HG02588 (cell line): ENCODE results near the gene FAT1.

Experiments
- ATAC-seq: cut with Tn5 transposase; IDR thresholded peaks from one replicate; pipeline ENCODE4 v1.9.1; 2021; ENCODE audit warnings: mild to moderate bottlenecking, moderate library complexity; ENCODE audit not compliant: unreplicated experiment

Gene FAT1

DNA sequence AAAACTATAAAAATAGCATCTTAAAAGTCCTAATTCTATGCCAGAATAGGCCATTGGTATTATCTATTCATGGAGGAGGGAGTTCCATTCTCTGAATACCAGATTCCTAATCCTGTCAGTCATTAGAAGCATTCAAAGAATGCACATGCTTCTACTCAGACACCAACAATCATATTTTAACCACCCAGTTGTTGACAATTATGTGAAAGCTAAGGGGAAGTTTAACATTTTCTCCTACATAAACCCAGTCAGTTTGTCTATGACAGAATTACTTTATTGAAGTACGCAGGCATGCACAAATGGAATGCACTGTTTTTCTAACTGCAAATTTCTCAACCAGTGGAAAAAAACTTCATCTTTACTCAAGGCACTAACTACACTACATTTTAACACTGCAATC lies 98.7 kb downstream of the FAT1 start:
- ATAC-seq, result no peak

DNA sequence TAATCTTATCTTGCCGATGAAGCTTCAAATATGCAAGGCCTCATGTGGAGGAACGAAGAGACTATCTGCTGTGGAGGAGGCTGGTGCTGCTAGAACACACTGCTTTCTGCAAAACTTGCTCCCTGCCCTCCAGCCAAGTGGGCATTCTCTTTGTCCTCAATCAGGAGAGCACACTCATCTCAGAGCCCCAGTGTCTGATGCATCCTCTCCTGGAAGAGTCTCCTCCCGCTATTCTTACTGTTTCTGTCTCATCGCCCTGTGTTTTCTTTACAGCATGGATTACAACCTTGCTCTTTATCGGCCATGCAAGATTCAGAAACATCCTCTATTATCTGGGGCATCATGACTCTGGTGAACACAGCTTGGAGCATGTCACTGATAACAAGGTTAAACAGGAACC lies 100.1 kb downstream of the FAT1 start:
- ATAC-seq, result no peak

DNA sequence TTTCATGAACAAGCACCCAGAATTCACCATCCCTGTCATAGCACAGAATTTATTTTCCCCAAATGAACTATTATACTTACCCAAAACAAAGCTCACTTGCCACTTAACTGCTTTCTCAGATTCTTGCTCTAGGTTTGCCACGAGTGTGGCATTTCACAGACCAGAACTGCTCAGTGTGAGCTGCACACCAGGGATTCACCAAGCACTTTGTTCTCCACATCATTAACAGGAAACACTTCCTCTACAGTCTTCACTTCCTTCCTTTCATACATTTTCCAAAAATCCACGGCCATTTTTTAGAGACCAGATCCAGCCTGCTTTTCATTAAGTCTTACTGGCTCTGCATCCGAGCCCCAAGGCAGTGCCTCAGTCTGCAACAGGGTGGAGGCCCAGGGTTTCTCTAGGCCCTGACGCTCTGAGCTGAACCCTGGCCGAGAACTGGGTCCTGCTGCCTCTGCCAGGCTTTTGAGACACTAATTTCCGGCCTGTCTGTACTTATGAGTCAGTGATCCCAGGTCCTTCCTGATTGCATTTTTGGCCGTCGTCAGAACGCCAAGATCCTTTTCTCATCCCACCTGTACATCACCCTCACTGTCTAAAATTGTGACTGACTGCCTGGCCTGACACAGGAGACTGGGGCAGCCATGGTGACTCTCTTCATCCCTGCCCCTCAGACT lies 100.7 kb downstream of the FAT1 start:
- no peak for ATAC-seq

DNA sequence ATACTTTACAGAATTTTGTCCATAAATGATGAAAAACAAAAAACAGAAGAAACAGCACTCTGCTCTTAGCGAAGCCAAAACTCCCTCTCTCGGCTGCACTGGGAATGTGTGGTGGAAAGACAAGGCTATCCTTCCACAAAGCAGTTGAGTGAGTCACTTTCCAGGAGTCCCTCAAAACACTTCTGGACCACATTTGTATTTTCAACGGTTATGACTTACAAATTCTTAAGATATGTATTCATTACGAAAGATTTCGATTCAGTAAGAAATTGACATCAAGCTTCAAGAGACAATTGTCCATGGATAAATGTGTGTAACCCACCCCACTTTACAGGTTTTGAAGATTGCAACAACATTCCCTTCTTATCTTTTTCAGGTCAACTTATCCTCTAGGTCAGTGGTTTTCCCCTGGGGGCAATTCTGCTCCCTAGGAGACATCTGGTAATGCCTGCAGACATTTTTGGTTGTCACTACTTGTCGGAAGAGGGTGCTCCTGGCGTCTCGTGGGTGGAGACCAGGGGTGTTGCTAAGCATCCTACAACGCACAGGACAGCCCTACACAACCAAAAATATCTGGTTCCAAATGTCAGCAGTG lies 101.6 kb downstream of the FAT1 start:
- ATAC-seq, result no peak

DNA sequence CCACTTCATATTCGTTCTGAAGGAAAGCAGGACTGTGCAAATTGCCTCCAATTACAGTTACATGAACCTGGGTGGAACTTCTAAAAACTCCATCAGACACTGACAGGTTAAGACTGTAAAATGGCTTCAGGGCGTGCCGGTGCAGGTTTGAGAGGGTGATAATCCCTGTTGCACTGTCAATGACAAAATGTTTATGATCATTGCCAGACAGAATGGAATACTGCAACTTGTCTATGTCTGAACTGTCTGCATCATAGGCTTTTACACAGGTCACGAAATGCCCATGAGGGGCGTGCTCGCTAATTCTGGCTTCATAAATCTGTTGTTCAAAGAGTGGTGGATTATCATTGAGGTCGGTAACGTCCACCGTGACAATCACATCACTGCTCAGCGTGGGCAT lies 104.6 kb downstream of the FAT1 start:
- no peak for ATAC-seq

DNA sequence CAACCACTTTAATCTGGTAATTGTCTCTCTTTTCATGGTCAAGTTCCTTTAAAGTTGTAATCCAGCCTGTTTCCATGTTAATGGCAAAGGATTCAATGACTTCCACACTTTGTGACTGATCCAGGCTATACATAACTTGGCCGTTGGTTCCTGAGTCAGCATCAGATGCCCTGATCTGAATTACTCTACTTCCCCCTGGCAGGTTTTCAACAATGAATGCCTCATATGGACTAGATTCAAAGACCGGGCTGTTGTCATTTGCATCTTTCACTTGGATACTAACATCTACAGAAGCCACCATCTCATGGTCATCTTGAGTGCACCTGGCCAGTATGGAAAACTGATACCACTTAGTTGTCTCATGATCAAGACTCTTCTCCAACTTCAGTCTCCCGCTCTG lies 105.7 kb downstream of the FAT1 start:
- ATAC-seq, result no peak

DNA sequence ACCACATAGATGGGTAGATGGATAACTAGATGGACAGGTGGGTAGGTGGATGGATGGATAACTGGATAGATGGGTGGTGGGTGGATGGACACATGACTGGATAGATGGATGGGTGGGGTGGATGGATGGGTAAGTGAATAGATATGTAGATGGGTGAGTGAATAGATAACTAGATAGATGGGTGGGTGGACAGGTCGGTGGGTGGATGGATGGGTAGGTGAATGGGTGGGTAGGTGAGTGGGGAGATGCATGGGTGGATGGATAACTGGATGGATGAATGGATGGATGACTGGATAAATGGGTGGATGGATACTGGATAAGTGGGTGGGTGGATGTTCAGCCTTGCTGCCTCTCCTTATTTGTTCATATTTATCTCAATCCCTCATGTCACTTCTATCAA lies 116.2 kb downstream of the FAT1 start:
- no peak for ATAC-seq

DNA sequence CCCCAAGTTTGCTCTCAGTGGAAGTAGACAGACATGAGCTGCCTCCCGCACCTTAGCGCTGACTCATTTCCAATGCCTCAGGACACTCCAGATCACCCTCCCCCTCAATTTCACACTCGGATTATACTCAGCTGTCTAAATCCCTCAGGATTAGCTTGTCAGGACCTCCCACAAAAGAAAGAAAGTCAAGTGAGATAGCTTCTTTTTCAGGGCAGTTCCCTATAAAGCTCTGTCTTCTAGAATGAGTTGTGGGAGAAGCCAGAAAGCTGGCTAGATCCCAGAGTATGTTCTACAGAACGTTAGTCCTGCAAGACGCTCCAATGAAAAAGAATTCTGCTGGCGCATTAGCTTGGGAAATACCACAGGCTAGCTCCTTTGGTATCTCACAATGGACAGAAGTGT lies 117.1 kb downstream of the FAT1 start:
- ATAC-seq, result no peak

DNA sequence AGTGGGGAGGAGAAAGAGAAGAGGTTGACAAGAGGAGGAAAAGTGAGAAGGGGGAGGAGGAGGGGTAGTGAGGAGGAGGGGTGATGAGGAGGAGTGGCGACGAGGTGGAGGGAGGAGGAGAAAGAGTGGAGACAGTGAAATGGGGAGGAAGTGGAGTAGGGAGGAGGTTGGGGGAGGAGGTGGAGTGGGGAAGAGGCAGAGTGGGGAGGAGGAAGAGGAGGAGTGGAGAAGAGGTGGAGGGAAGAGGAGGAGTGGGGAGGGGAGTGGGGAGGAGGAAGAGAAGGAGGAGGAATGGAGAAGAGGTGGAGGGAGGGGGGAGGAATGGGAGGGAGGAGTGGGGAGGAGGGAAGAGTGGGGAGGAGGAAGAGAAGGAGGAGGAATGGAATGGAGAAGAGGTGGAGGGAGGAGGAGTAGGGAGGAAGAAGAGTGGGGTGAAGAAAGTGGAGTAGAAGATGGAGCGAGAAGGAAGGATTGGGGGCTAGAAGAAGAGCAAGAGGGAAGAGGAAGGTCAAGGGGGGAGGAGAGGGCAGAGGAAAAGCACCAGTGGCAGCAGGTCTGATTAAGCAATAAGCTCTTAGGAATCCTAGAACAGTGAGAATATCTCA lies 118.3 kb downstream of the FAT1 start:
- ATAC-seq, result no peak

DNA sequence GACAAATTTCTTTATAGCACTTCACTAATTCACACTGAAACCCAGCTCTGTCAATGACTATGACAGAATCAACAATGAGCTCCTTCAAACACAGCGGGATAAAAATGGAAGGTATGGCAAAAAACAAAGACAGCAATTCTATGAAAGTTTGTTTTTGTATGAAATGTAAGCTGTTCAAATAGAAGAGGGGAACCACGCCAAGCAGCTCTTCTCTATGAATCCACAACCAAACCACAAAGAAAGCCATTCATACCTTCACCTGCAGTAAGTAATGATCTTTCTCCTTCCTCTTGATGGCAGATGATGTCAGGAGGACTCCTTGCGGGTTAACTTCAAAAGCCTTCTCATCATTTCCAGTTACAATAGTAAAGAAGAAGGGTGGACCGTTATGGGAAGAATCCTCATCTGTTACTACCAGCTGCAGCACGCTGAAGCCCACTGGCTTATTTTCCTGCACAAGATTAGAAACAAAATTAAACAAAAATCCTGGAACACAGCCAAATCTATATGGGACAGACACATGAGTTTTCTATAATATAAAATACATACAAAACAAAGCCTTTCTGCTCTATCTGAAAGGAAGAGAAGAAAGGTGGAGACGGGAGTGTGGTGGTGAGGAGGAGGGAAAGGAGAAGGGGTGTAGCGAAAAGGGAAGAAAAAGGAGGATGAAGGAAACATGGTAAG lies 119.4 kb downstream of the FAT1 start:
- ATAC-seq, result no peak

DNA sequence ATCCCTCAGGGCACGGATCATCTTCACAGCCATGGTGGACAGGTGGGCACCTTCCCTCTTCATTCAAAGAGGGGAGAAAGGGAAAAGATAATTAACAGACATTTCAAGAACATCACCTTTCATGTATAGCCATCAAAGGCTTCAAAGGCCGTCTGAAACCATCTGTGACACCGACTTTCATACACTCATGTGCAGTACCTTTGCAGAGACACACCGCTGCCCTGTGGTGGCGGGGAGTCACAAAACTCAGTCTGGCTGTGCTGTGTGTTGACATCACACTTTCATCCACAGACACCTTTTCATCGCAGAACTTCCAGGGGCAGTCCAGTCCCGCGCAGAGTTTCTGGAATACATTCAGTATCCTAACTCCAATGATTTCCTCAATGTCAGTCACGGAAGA lies 120.7 kb downstream of the FAT1 start:
- no peak for ATAC-seq

DNA sequence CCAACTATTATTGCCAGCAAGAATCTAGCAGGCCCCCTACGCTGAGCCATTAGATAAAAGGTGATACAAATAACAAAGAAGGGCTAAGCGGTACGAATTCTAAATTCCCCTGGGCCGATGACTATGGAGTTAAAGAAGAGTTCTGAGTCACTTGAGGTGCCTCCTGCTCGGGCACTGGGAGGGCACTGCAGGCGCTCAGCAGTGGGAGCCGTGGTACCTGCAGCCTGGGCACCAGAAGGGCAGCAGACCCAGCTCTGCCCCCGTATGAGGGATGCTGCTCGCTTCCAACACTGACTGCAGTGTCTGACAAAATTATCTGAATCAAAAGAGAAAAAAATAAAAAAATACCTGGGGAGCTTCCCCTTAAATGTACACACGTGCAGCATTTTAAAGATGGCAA lies 124.2 kb downstream of the FAT1 start:
- no peak for ATAC-seq

DNA sequence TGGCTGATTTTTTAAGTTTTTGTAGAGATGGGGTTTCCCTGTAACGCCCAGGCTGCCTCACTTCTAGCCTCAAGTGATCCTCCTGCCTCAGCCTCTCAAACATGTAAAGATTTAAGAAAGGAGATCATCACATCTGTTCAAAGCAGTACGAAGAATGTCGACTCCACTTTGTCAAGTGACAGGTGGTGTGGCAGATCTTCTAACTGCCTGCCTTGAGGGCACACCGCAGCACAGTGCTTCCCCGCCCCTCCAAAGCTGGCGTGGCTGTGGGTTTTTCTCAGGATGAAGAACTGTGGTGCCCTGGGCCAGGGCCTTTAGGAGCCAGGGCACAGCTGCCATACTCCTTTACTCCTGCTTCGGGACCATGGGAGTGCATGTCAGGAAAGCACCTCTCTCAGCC lies 125.0 kb downstream of the FAT1 start:
- ATAC-seq, result no peak

DNA sequence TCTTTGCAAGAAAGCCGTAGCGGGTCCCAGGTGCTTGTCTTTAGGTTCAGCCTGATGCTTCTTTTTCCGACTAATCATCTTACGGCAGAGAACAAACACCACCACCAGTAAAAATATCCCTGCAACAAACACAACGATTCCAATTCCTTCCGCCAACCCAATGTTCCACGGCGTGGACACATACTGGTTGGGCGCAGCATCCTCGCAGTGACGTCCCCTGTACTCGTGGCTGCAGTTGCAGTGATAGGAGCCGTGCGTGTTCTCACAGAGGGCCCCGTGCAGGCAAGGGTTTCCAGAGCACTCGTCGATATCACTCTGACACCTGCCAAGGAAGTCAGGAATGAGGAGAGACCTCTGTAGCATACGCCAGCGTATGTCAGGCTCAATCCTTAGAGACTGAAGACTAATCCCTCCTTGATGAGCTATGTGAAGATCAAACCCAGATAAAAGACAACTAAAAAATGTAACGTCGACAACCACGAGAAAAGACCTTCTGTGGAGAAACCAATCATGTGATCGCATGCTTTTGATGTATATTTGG lies 126.7 kb downstream of the FAT1 start:
- ATAC-seq, result no peak

DNA sequence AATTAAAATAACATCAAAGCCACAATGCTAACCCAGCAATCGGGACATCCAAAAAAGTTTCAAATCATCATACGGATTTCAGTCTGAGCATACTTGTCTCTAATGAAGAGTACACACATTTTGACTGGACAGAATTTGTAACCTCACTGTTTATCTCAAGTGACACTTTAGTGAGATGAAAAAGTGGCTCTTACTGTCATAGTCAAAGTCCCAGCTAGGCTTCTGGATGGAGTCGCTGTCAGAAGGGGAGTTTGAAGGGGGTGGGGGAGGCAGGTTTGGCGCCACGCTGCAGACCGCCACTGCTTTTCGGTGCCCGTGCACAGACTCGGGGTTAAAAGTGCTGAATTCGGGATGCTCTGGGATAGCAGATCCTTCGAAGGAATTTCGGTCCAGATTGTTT lies 127.3 kb downstream of the FAT1 start:
- no peak for ATAC-seq

DNA sequence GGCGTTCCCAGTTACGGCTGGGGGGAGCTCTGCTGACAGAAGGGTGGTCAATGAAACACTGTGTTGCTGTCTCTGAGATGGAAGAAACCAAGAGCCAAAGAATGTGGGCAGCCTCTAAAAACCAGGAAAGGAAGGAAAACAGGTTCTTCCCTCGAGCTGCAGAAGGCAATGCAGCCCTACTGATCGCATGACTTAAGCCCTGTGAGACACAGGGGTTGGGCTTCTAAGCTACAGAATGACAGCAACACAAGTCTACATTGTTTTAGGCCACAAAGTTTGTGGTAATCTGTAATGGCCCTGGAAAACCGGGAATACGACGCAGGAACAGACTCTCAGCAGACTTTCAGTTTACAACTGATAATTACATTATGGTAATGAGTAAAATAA lies 130.1 kb downstream of the FAT1 start:
- no peak for ATAC-seq

DNA sequence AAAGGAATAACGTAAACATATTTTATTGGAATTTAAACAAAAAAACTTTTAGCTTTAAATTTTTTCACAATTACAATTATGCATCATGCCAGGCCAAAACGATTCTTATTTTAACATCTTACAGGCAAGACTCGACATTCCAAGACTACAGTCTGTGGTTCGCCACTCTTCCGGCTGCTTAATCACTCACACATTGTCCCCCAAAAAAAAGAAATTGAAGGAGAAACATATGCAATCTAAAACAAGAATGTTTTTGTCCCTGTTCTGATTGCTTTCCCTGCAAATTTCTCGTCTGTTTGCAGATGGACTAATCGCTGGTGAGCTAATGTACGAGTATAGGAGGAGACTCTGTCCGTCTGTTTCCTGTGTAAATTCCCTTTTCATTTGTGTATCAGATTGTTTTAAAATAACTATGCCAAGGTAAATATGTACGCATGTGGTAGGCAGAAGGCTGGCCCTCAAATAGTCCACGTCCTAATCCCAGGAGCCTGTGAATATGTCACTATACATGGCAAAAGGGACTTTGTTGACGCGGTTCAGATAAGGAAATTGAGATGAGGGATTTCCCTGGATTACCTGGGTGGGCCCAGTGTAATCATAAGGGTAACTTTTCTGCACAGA lies 130.6 kb downstream of the FAT1 start:
- ATAC-seq, result no peak

DNA sequence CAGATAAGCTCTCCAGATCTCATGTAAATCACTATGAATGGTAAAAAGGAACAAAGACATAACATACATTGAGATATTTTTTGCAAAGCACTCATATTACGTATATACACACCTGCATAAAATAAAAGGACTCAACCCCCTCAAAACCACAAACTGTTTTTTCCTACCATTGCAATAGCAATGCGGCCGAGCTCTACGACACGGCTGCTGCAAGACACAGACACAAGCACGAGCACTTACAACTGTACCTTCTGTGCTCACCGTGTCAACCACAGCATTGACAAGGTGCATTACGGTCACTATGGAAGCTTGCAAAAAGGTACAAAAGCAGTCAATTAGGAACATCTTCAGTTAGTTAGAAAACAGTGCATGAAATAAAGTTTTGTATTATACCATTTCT lies 131.2 kb downstream of the FAT1 start:
- ATAC-seq, result no peak

DNA sequence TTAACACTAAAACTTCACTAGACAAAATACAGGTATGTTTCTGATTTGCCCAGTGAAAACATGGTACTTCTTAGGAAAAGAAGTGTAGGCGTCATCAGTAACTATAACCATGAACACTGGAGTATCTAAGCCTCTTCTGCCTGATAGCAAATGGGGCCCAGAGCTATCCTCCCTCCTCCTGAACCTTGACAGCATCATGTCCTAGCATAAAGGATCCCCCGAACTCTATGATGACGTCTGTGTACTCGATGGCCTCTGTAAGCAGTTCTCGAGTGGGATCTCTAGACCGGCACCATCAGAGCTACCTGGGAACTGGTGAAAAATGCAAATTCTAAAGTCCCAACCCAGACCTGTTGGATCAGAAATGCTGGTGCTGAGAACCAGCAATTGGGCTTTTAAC lies 132.0 kb downstream of the FAT1 start:
- no peak for ATAC-seq

DNA sequence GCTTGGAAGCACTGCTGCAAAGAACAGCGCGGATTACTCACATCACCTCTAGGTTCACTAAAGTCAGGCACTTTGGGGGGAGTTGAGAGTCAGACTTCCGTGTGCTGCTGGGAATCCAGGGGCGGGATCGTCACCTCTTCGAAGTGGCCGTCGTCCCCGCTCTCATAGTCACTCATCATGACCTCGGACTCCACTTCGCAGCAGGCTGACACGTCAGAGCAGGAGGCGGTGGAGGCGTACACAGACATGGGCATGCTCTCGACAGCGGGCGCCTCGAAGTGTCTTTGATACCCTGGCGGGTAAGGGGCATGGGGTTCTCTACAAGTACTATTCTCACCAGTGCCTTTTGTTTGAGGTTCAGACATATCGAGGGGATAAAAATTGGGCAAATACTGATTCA lies 135.2 kb downstream of the FAT1 start:
- ATAC-seq, result no peak

DNA sequence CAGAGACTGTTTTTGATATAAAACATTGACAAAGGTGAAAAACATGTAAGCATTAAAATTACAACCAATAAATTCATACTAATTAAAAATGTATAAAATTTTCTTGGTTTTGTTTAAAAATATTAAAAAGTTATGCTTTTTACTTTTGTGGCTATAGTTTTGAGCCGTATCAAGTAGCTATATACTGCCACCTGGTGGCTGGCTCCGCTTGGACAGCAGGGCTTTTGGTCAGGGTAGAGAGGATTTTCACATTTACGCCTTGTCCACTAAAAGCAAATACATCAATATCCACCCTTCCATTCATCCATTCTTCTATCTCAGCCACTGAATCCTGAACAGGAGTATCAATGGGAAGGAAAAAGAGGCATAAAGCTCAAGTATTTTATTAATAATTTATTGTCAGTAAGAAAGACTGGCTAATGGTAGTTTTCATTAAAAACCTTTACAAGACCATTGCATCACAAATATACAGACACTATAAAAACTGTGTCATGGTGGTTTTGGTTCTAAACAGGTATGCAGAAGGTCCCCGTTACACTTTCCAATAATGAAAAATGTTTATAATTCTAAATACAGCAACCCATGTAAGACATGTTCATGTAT lies 136.1 kb downstream of the FAT1 start:
- ATAC-seq, result peak; percentile 72
